IMR-90 (cell line): Measurements from ENCODE around the gene RFX4. TPM values are rescaled to one million over a fixed set of nuclear protein-coding genes. Genes with fewer than 3 reads are reported as not detected.

Experiments
- ATAC-seq: fragments of 200-7000 bp; cut with Tn5 transposase; 2 replicates; pipeline ENCODE4 v1.9.1; 2020; ENCODE audit warnings: low read depth, mild to moderate bottlenecking, moderate library complexity
- BruUV-seq: library from RNA; stranded (reverse); fragments of 400-500 nt; replicated peaks from 2 replicates; lab custom pipeline; 2021; lab: Mats Ljungman, UMichigan
- CTCF ChIA-PET: fragments of 300-600 bp; formaldehyde crosslinking; extraction: SDS; loops from one replicate; lab custom pipeline; 2021; ENCODE audit warnings: antibody characterized with exemption; lab: Yijun Ruan, JAX
- POLR2A ChIA-PET: fragments of 300-600 bp; sonication (Branson Sonifier 250); formaldehyde crosslinking; loops from one replicate; lab custom pipeline; 2022; ENCODE audit warnings: antibody characterized with exemption; ENCODE audit not compliant: unreplicated experiment; lab: Charles Lee
- DNase-seq: peaks from one replicate; pipeline ENCODE4 v3.0.0; 2013
- H2AFZ ChIP-seq: replicated peaks from 2 replicates; pipeline ENCODE3; 2013; ENCODE audit warnings: low read length, mild to moderate bottlenecking; ENCODE audit not compliant: poor library complexity
- H2AK5ac ChIP-seq: 2 replicates; pipeline ENCODE4 v1.6.1; 2013; ENCODE audit warnings: low read depth, low read length, inconsistent platforms
- H2AK9ac ChIP-seq: replicated peaks from 2 replicates; pipeline ENCODE3; 2013; ENCODE audit warnings: mild to moderate bottlenecking, low read depth, low read length, moderate library complexity; ENCODE audit not compliant: poor library complexity
- H2BK120ac ChIP-seq: 2 replicates; pipeline ENCODE4 v1.6.1; 2013; ENCODE audit warnings: low read depth, low read length, inconsistent platforms
- H2BK15ac ChIP-seq: 3 replicates; pipeline ENCODE4 v1.6.1; 2013; ENCODE audit warnings: low read depth, low read length, inconsistent platforms
- H2BK20ac ChIP-seq: 2 replicates; pipeline ENCODE4 v1.6.1; 2013; ENCODE audit warnings: low read depth, mild to moderate bottlenecking, inconsistent platforms, low read length, moderate library complexity
- H2BK5ac ChIP-seq: 2 replicates; pipeline ENCODE4 v1.6.1; 2013; ENCODE audit warnings: mild to moderate bottlenecking, low read depth, low read length, inconsistent platforms; ENCODE audit not compliant: poor library complexity, severe bottlenecking
- H3K14ac ChIP-seq: replicated peaks from 2 replicates; pipeline ENCODE4 v1.6.1; 2013; ENCODE audit warnings: low read depth, low read length, inconsistent platforms
- H3K18ac ChIP-seq: 2 replicates; pipeline ENCODE4 v1.6.1; 2013; ENCODE audit warnings: low read depth, low read length, control low read depth
- H3K23ac ChIP-seq: 2 replicates; pipeline ENCODE4 v1.6.1; 2013; ENCODE audit warnings: low read depth, low read length, inconsistent platforms
- H3K27ac ChIP-seq: 2 replicates; pipeline ENCODE4 v1.5.1; 2013; ENCODE audit warnings: mild to moderate bottlenecking, control low read depth, low read length; ENCODE audit not compliant: insufficient read depth
- H3K27me3 ChIP-seq: 2 replicates; pipeline ENCODE4 v1.6.1; 2013; ENCODE audit warnings: low read length; ENCODE audit not compliant: control insufficient read depth, insufficient read depth
- H3K36me3 ChIP-seq: 2 replicates; pipeline ENCODE4 v1.6.1; 2013; ENCODE audit warnings: low read length, mixed read lengths; ENCODE audit not compliant: control insufficient read depth, insufficient read depth
- H3K4ac ChIP-seq: 2 replicates; pipeline ENCODE4 v1.6.1; 2013; ENCODE audit warnings: low read depth, low read length, inconsistent platforms
- H3K4me1 ChIP-seq: 2 replicates; pipeline ENCODE4 v1.6.1; 2013; ENCODE audit warnings: low read length, mixed read lengths; ENCODE audit not compliant: control insufficient read depth, insufficient read depth
- H3K4me2 ChIP-seq: 2 replicates; pipeline ENCODE4 v1.6.1; 2013; ENCODE audit warnings: low read depth, mild to moderate bottlenecking, control low read depth, low read length, moderate library complexity
- H3K4me3 ChIP-seq: 2 replicates; pipeline ENCODE4 v1.5.1; 2013; ENCODE audit warnings: low read depth, mild to moderate bottlenecking, control low read depth, low read length, moderate library complexity; ENCODE audit not compliant: insufficient read depth
- H3K56ac ChIP-seq: 2 replicates; pipeline ENCODE4 v1.6.1; 2013; ENCODE audit warnings: low read length, inconsistent platforms; ENCODE audit not compliant: insufficient read depth; ENCODE audit errors: extremely low read depth
- H3K79me1 ChIP-seq, 2 experiments: 2 replicates each; pipeline ENCODE4 v1.6.1; 2013; ENCODE audit warnings: low read length in 2 of 2, inconsistent platforms in 1 of 2, low read depth in 1 of 2
- H3K9ac ChIP-seq: 2 replicates; pipeline ENCODE4 v1.6.1; 2013; ENCODE audit warnings: low read depth, low read length, control low read depth
- H3K9me1 ChIP-seq: 2 replicates; pipeline ENCODE4 v1.6.1; 2013; ENCODE audit warnings: low read length, inconsistent platforms; ENCODE audit not compliant: insufficient read depth
- H3K9me3 ChIP-seq: 2 replicates; pipeline ENCODE4 v1.6.1; 2013; ENCODE audit warnings: low read length; ENCODE audit not compliant: control insufficient read depth, insufficient read depth
- H4K20me1 ChIP-seq: 2 replicates; pipeline ENCODE4 v1.6.1; 2013; ENCODE audit warnings: low read length, inconsistent platforms; ENCODE audit not compliant: insufficient read depth
- H4K5ac ChIP-seq: 2 replicates; pipeline ENCODE4 v1.6.1; 2013; ENCODE audit warnings: mild to moderate bottlenecking, low read depth, low read length, control low read depth
- H4K8ac ChIP-seq, 2 experiments: 2 replicates each; pipeline ENCODE4 v1.6.1; 2013; ENCODE audit warnings: low read depth in 2 of 2, low read length in 2 of 2, control low read depth in 1 of 2, inconsistent platforms in 1 of 2
- H4K91ac ChIP-seq: 2 replicates; pipeline ENCODE4 v1.6.1; 2013; ENCODE audit warnings: low read depth, low read length, inconsistent platforms; ENCODE audit not compliant: insufficient read depth
- BHLHE40 ChIP-seq: fragments of 150-350 bp; IDR thresholded peaks from 2 replicates; pipeline ENCODE4 v1.6.1; 2016; ENCODE audit warnings: mild to moderate bottlenecking, low read depth, low read length
- CHD1 ChIP-seq: IDR thresholded peaks from 2 replicates; pipeline ENCODE4 v1.6.1; 2012; ENCODE audit warnings: low read depth, low read length, improper control_type of control experiment
- ELK1 ChIP-seq: fragments of 150-350 bp; IDR thresholded peaks from 2 replicates; pipeline ENCODE4 v1.6.1; 2016; ENCODE audit warnings: low read depth, mild to moderate bottlenecking, low read length, moderate library complexity, borderline replicate concordance
- FOS ChIP-seq: fragments of 150-350 bp; IDR thresholded peaks from 2 replicates; pipeline ENCODE4 v1.6.1; 2016; ENCODE audit warnings: low read depth, low read length
- NFE2L2 ChIP-seq: fragments of 150-350 bp; IDR thresholded peaks from 2 replicates; pipeline ENCODE4 v1.6.1; 2016; ENCODE audit warnings: low read depth, mild to moderate bottlenecking, low read length
- POLR2A ChIP-seq: IDR thresholded peaks from 2 replicates; pipeline ENCODE4 v1.6.1; 2012; ENCODE audit warnings: mild to moderate bottlenecking, low read depth, low read length
- RAD21 ChIP-seq: IDR thresholded peaks from 2 replicates; pipeline ENCODE4 v1.6.1; 2012; ENCODE audit warnings: low read length, improper control_type of control experiment
- WGBS, 2 experiments: methylation state at CpG; one replicate each; pipeline versions ENCODE4 v1.1.5 to v1.1.7; 2013; ENCODE audit warnings: missing lambda C conversion rate in 2 of 2; ENCODE audit not compliant: insufficient read length in 1 of 2; ENCODE audit errors: extremely low coverage in 2 of 2; 5-methylcytosine and 5-hydroxymethylcytosine counted together
- dilution Hi-C: fragments of 300-500 bp; cut with HindIII; formaldehyde crosslinking; loops from one replicate; pipeline ENCODE4 v1.14.3; 2018; ENCODE audit warnings: low sequenced_read_pairs; ENCODE audit not compliant: unreplicated experiment
- in situ Hi-C: fragments of 300-500 bp; cut with MboI; formaldehyde crosslinking; loops from 3 replicates; pipeline ENCODE4 v1.14.3; 2019; ENCODE audit warnings: low sequenced_read_pairs, inconsistent platforms, mixed read lengths
- intact Hi-C: fragments of 100-400 bp; cut with micrococcal nuclease; formaldehyde crosslinking; loops from 2 replicates; pipeline ENCODE4 v1.10.0; 2022
- polyA plus RNA-seq, 3 experiments: library from polyadenylated mRNA; depleted of rRNA; stranded (reverse); fragments of >200 nt; gene quantifications; 2 replicates each; pipeline ENCODE4 v1.2.3, GENCODE V29; 2012; ENCODE audit warnings: low replicate concordance in 1 of 3
- total RNA-seq: library from RNA; depleted of rRNA; stranded (reverse); fragments of >200 nt; gene quantifications from 2 replicates; pipeline ENCODE4 v1.2.3, GENCODE V29; 2012

RFX4 gene
- total and polyA plus RNA-seq, 2 of the 4 experiments (the other 2 are of a cell fraction) = not detected

GRCh38 chr12:106739815-106740530, 157.2 kb downstream of the RFX4 start:
- Histone ChIP-seq H3K4ac (no peak overlapping the region), H3K4me1 (no peaks in the 10 kb centered on the region), H3K36me3 (no peaks in the 10 kb centered on the region), H3K9ac (no peak overlapping the region), H4K91ac (no peak overlapping the region), H2BK120ac (no peak overlapping the region), H3K9me1 (no peaks in the 10 kb centered on the region), H2BK5ac (no peak overlapping the region), H3K27me3 (peaks cover 15% of the 10 kb centered on the region), H2BK15ac (no peak overlapping the region), H3K4me2 (no peak overlapping the region), H2AK5ac (no peak overlapping the region), H2BK20ac (no peak overlapping the region), H2AK9ac (no peak overlapping the region), H3K18ac (no peak overlapping the region), H4K8ac (no peak overlapping the region), H4K20me1 (no peaks in the 10 kb centered on the region), H3K79me1 (no peaks in the 10 kb centered on the region), H3K14ac (no peak overlapping the region), H3K56ac (no peak overlapping the region), H3K4me3 (no peak overlapping the region), H2AFZ (no peak overlapping the region), H3K23ac (no peak overlapping the region), H3K9me3 (no peaks in the 10 kb centered on the region), H4K5ac (no peak overlapping the region), H3K27ac (no peak overlapping the region)
- CTCF ChIA-PET = interaction anchor here (0.6 kb wide), 1 partner anchor 246 kb away, joined by 3 read pairs; no protein-coding TSS in a partner anchor
- no peak for TF ChIP-seq RAD21
- TF ChIP-seq FOS = no peak
- no peak for TF ChIP-seq BHLHE40
- no peak for TF ChIP-seq NFE2L2
- TF ChIP-seq POLR2A = no peak
- no peak for TF ChIP-seq ELK1
- TF ChIP-seq CHD1 = no peak
- intact Hi-C loops = no loop called here
- dilution Hi-C loops = no loop called here
- ATAC-seq (peak; percentile 60; the same call in 1 of the 2 replicates), DNase-seq (peak; percentile 35)
- BruUV-seq = no TSS peak
- in situ Hi-C loops = no loop called here
- no CpG with 5 or more reads among the region's 10 CpGs for WGBS, 2 experiments
- POLR2A ChIA-PET = no interaction called here
